ENCODE data around the gene MFAP5.
"Not testable (repeated sequence)": the region's sequence is repeated elsewhere in the genome, so short reads cannot be mapped to it uniquely, and the experiment has no call there.

Gene MFAP5

DNA sequence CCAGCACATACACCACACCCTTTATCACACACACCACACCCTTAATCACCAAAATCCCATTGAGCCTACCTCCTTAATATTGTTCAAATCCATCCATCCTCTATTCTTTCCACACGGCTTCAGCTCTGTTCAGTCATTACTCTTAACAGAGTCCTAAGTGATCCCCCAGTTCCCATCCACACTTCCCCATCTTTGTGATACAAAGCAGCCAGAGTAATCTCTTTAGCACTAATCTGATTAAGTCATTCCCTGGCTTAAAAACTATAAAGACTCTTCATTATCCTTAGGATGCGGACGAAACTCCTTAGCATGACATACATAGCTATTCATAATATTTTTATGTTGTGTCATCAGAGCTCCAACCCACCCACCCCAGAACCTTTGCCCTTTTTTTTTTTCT lies 14.7 kb upstream of the MFAP5 start:
- in situ Hi-C loops (cut with MboI; ENCODE audit: low sequenced_read_pairs), result loop anchor here (25.0 kb wide), 1 partner anchor 185 kb away; no protein-coding TSS in a partner anchor

DNA sequence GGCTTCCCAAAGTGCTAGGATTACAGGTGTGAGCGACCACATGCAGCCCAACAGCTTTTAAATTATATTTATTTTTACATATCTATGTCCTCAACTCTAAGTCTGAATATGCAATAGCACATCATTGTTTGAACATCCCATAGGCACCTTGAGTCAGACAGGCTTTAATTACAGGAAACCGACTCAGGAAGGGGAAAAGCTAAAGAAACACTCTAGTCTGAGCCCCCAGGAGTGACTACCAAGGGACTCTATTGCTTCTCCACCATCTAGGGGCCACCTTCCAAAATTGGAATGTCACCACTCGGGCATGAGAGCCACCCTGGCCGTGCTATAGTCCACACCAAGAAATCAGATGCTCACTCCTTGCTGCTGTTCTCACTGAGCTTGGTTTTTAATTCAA lies 14.0 kb upstream of the MFAP5 start:
- in situ Hi-C loops (cut with MboI; ENCODE audit: low sequenced_read_pairs), result loop anchor here (25.0 kb wide), 1 partner anchor 186 kb away; no protein-coding TSS in a partner anchor

DNA sequence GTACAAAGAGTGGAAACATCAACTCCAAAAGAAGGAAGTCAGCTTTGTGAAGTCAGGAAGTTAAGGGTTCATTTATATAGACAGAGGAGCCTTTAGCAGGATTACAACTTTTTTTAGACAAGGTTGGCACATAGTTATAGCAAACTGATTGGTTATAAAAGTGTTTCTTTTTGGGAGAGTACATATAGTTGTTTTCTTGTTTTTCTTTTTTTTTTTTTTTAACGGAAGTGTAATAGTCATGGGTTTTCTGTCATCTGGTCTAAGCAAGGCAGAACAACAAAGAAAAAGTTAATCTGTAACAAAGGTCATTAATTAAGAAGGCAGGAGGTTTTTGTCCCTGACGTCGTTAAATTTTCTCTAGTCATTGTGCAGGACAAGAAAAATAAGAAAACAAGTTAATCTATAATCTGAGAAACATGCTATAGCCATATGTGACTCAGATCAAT lies 13.0 kb upstream of the MFAP5 start:
- in situ Hi-C loops (cut with MboI; ENCODE audit: low sequenced_read_pairs), result loop anchor here (25.0 kb wide), 1 partner anchor 187 kb away; no protein-coding TSS in a partner anchor

DNA sequence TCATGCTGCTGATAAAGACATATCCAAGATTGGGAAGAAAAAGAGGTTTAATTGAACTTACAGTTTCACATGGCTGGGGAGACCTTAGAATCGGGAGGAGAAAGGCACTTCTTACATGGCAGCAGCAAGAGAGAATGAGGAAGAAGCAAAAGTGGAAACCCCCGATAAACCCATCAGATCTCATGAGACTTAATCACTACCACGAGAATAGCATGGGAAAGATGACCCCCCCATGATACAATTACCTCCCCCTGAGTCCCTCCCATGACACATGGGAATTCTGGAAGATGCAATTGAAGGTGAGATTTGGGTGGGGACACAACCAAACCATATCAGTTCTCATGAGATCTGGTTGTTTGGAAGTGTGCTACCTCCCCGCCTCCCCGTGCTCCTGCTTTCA lies 9.8 kb upstream of the MFAP5 start:
- in situ Hi-C loops (cut with MboI; ENCODE audit: low sequenced_read_pairs), result no loop called here

DNA sequence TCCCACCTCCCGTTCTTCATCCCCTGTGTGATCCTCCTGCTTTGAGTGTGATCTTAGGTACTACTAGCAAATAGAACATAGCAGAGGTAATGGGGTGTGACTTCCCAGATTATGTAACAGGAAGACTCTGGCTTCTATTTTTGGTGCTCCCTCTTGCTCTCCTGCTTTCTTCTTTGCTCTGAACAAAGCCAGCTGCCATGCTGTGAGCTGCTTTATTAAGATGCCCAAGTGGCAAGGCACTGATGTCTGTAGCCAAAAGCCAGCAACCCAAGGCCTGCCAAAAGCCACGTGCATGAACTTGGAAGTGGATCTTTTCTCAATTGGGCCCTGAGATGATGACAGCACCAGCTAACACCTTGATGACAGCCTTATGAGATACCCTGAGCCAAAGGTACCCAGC lies 5.8 kb upstream of the MFAP5 start:
- in situ Hi-C loops (cut with MboI; ENCODE audit: low sequenced_read_pairs), result no loop called here

DNA sequence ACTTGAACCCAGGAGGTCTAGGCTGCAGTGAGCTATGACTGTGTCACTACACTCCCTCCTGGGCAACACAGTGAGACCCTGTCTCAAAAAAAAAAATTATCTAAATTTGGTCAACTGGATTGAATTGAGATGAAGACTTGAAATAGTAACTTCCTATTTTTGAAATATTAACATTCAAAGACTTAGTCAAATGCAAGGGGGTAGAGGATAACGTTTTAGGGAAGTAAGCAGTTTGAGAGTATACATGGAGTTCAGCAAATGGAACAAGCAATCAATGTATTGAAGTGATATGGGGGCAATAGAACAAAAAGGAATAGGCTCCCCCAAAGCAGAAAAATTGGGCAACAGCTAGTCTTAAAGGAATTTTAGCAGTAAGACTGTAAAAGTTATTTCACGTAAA lies 4.6 kb upstream of the MFAP5 start:
- in situ Hi-C loops (cut with MboI; ENCODE audit: low sequenced_read_pairs), result no loop called here

DNA sequence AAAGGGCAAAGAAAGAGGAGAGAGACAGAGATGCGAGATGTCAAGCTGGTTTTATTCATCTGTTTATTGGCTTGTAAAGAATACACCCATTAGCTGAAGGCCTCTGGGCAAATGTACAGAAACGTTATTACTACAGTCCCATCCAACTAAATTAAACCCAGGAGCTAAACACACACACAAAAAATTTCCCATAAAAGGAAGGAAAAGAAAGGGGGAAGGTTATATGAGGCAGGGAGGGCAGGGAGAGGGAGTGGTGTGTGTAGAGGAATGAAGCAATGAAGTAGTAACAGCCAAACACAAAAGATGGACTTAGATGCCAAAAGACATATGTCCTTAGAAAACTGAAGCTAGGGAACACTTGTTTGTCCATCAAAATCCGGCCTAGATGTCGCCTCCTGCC lies 3.1 kb upstream of the MFAP5 start:
- in situ Hi-C loops (cut with MboI; ENCODE audit: low sequenced_read_pairs), result no loop called here

DNA sequence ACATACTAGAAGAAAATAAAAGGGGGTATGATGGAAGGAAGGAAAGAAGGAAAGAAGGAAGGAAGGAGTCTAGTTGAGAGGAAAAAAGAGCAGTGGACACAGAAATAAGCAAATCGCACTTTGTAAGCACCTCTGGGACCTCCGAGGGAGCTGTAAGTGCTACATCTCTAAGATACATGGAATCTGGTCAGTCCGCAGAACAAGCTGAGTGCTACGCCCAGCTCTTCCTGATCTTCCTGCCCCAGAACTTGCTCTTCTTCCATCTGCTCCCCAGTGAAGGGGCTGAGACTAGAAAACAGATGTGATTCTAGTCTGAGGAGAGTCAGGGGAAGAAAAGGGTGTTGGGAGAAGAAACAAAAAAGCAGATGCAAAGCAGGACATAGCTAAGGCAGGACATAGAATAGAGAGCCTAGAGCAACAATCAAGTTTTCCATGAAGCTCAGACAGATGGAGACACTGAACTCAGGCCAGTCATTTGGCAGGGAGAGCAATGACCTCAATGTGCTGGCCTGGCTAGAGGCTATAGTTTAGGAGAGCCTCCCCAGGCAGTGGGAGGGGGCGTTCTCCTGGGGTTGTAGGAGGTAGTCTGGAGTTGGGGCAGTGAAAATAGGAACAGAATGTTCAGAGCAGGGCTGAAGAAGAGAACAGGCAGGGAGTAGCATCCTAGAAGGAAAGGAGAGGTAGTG lies 1.7 kb upstream of the MFAP5 start:
- in situ Hi-C loops (cut with MboI; ENCODE audit: low sequenced_read_pairs), result no loop called here

DNA sequence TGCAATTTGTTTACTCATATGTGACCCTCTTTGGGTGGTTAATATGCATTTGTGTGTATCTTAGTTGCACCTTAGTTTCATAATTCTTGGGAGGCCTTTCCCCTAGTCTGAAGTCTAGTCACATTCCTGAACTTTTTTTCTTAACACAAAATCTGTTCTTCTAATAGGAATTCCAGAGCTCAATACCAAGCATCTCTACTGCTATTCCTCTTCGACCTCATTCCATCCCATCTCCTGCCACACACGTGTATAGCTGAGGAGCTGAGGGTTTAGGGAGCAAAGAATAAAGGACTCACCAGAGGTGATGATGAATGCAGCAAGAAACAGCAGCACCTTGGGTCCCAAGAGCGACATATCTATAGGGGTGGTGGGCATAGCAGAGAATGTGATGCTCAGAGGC lies 875 bp downstream of the MFAP5 start:
- in situ Hi-C loops (cut with MboI; ENCODE audit: low sequenced_read_pairs), result no loop called here

DNA sequence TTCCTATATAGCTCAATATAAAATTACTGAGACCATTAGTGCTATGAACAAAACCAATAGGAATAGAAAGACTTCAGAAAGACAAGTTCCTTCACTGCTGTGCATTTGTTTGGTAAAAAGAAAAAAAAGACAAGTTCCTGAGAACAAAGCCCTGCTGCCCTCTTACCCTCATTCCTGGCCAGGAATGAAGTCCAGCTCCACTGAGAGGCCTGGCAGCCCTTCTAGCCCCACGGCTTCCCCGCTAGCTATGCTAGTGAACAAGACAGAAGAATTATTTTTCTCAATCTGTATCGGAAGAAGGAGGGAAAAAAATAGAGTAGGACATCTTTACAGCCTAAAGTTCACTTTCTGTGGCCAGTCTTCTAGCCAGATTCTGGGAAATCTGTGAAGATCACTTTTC lies 1.6 kb downstream of the MFAP5 start:
- in situ Hi-C loops (cut with MboI; ENCODE audit: low sequenced_read_pairs), result no loop called here

DNA sequence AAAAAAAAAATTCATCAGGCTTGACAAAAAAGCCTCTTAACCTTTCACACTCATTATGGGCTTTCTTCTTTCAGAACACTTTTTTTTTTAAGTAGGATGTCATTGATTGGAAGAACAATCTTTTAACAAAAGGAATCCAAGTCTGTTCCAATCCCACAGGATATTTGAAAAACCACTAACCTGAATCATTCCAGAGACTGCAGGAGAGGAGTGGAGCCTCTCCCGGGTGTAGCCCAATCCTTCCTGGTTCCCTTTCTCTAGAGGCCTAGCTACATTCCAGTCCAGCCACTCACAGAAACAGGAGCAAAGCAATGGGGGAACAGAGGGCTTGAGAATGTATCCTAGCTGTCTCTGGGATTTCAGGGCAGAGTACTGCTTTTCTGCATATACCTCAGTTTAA lies 4.3 kb downstream of the MFAP5 start:
- in situ Hi-C loops (cut with MboI; ENCODE audit: low sequenced_read_pairs), result no loop called here

DNA sequence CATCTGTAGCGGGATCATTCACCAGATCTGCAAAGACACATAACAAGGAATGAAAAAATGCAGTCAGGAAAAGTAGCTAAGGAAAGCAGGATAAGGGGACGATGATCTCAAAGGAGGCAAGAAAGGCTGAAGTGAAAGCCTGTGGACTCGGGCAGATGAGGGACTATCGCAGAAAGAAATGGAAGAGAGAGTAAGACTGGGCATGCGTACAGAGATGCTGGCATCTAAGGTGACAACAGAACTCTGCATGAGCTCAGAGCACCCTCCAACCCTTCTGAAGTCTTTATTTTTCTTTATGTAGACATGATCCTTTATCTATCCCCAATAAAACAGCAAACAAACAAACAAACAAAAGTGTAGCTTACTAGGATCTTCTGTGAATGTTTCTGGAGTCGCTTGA lies 7.2 kb downstream of the MFAP5 start:
- in situ Hi-C loops (cut with MboI; ENCODE audit: low sequenced_read_pairs), result no loop called here

DNA sequence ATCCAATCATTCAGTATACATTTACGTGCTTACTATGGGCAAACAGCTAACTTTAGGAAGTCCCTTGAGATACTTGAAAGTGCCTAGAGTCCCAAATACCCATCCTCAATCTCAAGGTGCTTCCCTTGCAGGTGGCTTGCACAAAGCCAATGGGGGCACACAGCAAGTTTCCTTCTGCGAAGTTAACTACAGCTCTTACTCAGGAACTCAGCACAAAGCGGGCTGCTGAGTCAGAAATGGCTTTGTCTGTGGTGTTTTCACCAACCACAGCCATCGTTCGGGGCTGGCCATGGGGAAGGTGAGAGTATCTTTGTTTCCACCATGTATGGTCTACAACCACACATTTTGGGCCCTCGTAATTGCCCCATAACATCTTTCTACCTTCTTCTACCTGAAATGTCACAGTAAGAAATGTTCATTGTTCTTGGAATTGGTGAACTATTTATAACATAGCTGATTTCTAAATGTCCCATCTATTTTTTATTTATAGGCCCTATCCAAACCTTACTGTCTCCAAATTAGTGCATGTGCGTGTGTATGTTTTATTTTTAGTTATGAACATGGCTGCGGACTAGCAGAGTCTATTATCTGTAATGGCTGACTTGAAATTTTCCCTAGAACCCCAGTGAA lies 13.9 kb downstream of the MFAP5 start:
- in situ Hi-C loops (cut with MboI; ENCODE audit: low sequenced_read_pairs), result no loop called here

DNA sequence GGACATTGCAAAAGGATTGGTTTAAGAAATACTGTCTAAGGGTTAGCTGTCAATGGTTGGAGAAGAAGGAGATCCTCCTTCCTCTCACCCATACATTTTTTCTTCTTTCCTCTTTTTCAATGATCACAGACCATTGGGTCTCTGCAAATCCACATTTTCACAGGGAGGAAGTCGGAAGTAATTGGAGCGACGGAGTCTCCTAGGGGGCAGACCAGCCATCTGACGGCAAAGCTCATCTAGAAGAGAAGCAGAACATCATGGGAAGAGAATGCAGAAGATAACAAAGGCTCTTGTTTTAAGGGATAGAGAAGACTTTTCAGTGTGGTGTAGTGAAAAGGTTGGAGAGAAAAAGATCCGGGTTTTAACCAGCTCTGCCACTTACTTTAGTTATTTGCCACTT lies 14.7 kb downstream of the MFAP5 start:
- in situ Hi-C loops (cut with MboI; ENCODE audit: low sequenced_read_pairs), result no loop called here

DNA sequence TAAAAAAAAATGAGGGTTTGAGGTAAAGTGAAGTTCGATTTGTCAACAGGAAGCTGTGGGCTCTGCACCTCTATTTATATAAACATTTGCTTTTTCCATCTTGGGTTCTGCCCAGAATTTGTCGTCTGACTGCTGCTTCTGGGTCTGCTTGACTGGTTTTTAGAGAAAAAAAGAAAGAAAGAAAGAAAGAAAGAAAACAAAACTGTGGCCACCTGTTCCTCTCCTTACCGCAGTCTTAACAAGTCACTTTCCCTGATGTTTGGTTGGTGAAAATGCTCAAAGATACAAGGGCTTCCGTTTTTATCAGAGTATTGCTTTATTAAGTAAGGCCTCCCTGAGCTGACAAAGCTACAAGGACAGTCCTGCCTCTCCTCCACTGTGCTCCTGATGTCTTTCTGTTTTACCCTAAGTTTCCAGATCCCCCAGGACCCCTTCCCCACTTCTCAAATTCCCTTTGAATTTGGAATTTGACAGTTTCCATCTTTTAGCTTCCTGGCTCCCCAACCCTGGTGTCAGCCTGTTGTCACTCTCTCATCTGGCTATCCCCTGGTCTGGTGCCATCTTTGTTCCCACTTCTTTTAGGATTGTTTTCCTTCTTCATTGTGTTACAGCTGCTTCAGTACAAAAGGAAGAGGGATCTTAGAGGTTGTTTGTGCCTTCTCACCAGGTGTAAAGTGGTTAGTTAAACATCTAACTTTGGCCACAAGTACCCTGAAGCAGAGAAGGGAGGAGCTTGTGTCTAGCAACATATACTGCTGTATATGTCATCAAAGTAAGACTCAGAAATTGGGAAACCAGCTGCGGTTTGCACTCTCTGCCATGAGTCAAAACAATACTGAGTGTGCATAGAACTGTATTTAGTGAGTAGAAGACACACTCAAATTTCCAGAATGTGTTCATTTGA lies 18.0 kb downstream of the MFAP5 start:
- in situ Hi-C loops (cut with MboI; ENCODE audit: low sequenced_read_pairs), result no loop called here

DNA sequence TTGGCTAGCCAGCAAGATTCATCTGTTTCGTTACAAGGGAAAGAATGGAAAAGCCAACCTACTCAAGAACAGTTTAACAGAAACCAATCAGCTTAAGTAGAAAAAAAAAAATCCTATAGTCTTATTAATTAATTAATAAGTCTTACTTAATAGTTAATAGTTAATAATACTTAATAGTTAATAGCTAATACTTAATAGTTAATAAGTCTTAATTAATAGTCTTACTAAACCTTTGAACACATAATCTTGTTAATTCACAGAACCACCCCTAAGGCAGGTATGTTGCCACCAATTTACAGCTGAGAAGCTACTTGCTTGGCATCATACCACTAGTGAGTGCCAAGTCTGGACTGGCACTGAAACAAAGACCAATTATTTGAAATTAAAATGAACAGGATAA lies 19.9 kb downstream of the MFAP5 start:
- in situ Hi-C loops (cut with MboI; ENCODE audit: low sequenced_read_pairs), result no loop called here

DNA sequence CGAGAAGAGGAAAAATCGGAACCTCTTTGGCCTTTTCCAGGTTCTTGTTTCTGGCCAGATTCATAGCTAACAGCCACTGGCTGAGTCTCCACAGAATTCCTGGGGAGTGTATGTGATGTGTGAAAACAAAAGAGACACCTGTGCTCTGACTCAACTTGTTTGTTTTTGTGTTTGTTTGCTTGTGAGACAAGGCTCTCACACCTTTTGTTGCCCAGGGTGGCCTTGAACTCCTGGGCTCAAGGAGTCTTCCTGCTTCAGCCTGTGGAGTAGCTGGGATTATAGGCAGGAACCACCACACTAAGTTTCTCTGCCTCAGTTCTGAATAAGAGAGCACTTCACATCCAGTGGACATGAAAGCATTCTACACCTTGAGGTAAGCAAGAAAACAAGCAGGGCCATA lies 22.7 kb downstream of the MFAP5 start:
- in situ Hi-C loops (cut with MboI; ENCODE audit: low sequenced_read_pairs), result no loop called here

DNA sequence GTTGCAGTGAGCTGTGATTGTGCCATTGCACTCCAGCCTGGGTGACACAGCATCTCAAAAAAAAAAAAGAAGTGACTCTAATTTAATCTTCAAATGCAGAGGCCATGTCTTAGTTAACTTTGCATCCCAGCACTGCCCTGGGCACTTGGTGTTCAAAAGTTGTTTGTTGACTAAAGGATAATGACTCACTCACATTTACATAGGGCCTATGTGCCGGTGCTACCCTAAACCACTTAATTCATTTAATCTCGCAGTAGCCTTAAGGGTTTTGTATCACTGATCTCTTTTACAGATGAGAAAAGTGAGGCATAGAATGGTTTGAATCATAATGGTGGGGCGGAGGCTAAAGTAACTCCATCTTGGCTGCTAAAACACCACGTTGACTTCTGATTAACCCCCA lies 23.7 kb downstream of the MFAP5 start:
- in situ Hi-C loops (cut with MboI; ENCODE audit: low sequenced_read_pairs), result no loop called here

DNA sequence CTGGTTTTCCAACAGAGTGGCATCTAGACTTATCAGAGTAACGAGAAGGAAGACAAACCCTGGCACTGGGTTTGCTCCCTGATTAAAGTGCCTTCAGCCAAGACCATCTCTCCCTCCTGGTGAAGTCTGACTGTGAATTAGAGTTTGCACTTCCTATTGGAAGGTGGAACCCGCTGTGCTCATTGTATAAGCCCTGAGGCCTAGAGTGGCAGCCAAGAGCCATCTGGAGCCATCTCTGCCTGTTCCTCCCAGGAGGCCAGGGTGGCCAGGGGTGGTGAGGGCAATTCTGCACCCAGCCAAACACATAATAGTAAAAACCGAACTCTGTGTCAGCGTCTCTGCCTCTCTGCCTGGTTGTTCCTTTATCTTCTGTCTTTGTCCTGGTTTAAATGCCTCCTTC lies 25.0 kb downstream of the MFAP5 start:
- in situ Hi-C loops (cut with MboI; ENCODE audit: low sequenced_read_pairs), result no loop called here

DNA sequence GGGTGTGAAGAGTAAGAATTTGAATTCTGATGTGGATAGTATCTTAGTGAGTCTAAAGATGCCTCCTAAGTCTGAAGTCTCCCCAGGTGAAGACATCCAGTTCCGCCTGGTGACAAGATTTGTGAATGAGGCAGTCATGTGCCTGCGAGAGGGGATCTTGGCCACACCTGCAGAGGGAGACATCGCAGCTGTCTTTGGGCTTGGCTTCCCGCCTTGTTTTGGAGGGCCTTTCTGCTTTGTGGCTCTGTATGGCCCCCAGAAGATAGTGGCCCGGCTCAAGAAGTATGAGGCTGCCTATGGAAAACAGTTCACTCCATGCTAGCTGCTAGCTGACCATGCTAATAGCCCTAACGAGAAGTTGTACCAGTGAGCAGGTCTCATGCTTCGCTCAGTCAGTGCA lies 25.4 kb downstream of the MFAP5 start:
- in situ Hi-C loops (cut with MboI; ENCODE audit: low sequenced_read_pairs), result no loop called here

DNA sequence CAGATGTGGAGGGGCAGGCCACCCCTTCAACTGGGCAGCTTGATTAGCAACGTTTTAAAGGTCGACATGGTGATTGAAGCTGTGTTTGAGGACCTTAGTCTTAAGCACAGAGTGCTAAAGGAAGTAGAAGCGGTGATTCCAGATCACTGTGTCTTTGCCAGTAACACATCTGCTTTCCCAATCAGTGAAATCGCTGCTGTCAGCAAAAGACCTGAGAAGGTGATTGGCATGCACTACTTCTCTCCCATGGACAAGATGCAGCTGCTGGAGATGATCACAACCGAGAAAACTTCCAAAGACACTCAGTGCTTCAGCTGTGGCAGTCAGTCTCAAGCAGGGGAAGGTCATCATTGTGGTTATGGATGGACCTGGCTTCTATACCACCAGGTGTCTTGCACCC lies 26.0 kb downstream of the MFAP5 start:
- in situ Hi-C loops (cut with MboI; ENCODE audit: low sequenced_read_pairs), result no loop called here

DNA sequence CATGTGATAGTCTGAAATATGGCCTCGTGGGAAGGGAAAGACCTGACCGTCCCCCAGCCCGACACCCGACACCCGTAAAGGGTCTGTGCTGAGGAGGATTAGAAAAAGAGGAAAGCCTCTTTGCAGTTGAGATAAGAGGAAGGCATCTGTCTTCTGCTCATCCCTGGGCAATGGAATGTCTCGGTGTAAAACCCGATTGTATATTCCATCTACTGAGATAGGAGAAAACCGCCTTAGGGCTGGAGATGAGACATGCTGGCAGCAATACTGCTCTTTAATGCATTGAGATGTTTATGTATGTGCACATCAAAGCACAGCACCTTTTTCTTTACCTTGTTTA lies 26.6 kb downstream of the MFAP5 start:
- in situ Hi-C loops (cut with MboI; ENCODE audit: low sequenced_read_pairs), result not testable (repeated sequence)
